Activated CD4-positive, CD25-positive, alpha-beta regulatory T cell treated with anti-CD3 and anti-CD28 coated beads, Interleukin-2, amount 50 U/mL, for 24 hours (primary cell): ENCODE data around the gene MMP28.

Experiments
- ATAC-seq, 2 donors: fragments of 150-1000 bp; cut with Tn5 transposase; one replicate each; pipeline ENCODE4 v1.10.0; 2021; ENCODE audit warnings: mild to moderate bottlenecking in 1 of 2, moderate library complexity in 1 of 2

MMP28 gene

GRCh38 chr17:35716897-35717465 is 78.5 kb downstream of the MMP28 start:
- ATAC-seq, result no peak

DNA sequence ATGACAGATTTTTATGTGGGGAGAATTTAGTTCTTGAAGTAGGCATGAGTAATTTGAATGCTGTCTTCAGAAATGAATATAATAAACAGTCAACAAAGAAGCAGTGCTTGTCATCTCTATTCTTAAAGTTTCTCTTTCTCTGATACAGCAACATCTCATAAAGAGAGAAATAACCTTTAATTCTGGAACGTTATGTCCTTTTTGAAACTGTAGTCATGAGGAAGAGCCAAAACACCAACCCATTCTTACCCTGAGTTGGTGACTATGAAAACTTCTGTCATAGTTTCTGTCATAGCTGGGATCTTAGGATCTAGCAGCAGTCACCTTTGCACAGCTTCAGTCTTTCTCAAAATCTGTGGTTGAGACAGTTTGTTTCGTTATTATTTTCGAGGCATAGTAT is 79.3 kb downstream of the MMP28 start:
- ATAC-seq, result peak in 1 of 2 donors; percentile 20
